ENCODE measurements around the gene PAPSS1.

- TF ChIP-seq YY1 (IDR thresholded peaks at IDR 0.05; ENCODE audit: insufficient read depth, insufficient read length) (no peak), ZNF274 (IDR thresholded peaks at IDR 0.05; ENCODE audit: low read depth, low read length) (no peak)
Measured at GRCh38 chr4:107630185-107630705, 89.8 kb downstream of the PAPSS1 start.
